ENCODE data around the gene BMERB1.

Gene BMERB1

GRCh38 chr16:15581127-15581815, 146.9 kb downstream of the BMERB1 start:
- no peak for TF ChIP-seq CTCF (IDR thresholded peaks at IDR 0.05; ENCODE audit: low read depth, low read length)
- no peak for DNase-seq (ENCODE audit: extremely low read depth, low read depth)

GRCh38 chr16:15583526-15583925, 149.1 kb downstream of the BMERB1 start:
- DNase-seq (ENCODE audit: extremely low read depth, low read depth), result no peak
- TF ChIP-seq CTCF (IDR thresholded peaks at IDR 0.05; ENCODE audit: low read depth, low read length), result no peak

- no peak for DNase-seq (ENCODE audit: extremely low read depth, low read depth)
- TF ChIP-seq CTCF (IDR thresholded peaks at IDR 0.05; ENCODE audit: low read depth, low read length), result no peak
These were observed 151.6 kb downstream of the BMERB1 start for GRCh38 chr16:15585956-15586355.

- TF ChIP-seq CTCF (IDR thresholded peaks at IDR 0.05; ENCODE audit: low read depth, low read length), result no peak
These were observed 152.3 kb downstream of the BMERB1 start for GRCh38 chr16:15586716-15587115.

GRCh38 chr16:15587152-15587825, 152.9 kb downstream of the BMERB1 start:
- no peak for DNase-seq (ENCODE audit: extremely low read depth, low read depth)
- TF ChIP-seq CTCF (IDR thresholded peaks at IDR 0.05; ENCODE audit: low read depth, low read length), result no peak

More at GRCh38 chr16:15586716-15587115, 152.3 kb downstream of the BMERB1 start:
- DNase-seq (ENCODE audit: extremely low read depth, low read depth), result no peak

GRCh38 chr16:15592324-15592723, 157.9 kb downstream of the BMERB1 start:
- TF ChIP-seq CTCF (IDR thresholded peaks at IDR 0.05; ENCODE audit: low read depth, low read length), result no peak
- DNase-seq (ENCODE audit: extremely low read depth, low read depth), result no peak

GRCh38 chr16:15593235-15593634, 158.8 kb downstream of the BMERB1 start:
- no peak for DNase-seq (ENCODE audit: extremely low read depth, low read depth)
- no peak for TF ChIP-seq CTCF (IDR thresholded peaks at IDR 0.05; ENCODE audit: low read depth, low read length)
